Hepatocyte (in vitro differentiated cells): Measurements from ENCODE around the gene PPP1R9A. TPM values are rescaled to one million over a fixed set of nuclear protein-coding genes. Genes with fewer than 3 reads are reported as not detected.

Experiments
- DNase-seq: peaks from one replicate; pipeline ENCODE4 v3.0.0-alpha.2; 2016; ENCODE audit warnings: low spot score
- H2AFZ ChIP-seq: fragments of 200-600 bp; sonication (generic); 2 replicates; pipeline ENCODE4 v1.6.0; 2016; ENCODE audit warnings: antibody characterized with exemption, mild to moderate bottlenecking
- H3K27ac ChIP-seq: fragments of 200-600 bp; sonication (generic); 2 replicates; pipeline ENCODE4 v1.5.1; 2016; ENCODE audit warnings: mild to moderate bottlenecking
- H3K27me3 ChIP-seq: fragments of 200-600 bp; sonication (generic); 2 replicates; pipeline ENCODE4 v1.6.1; 2016
- H3K36me3 ChIP-seq: fragments of 200-600 bp; sonication (generic); replicated peaks from 2 replicates; pipeline ENCODE4 v1.5.1; 2016; ENCODE audit warnings: low read depth; ENCODE audit not compliant: insufficient read depth
- H3K4me1 ChIP-seq: fragments of 200-600 bp; sonication (generic); 2 replicates; pipeline ENCODE4 v1.5.1; 2016; ENCODE audit warnings: mild to moderate bottlenecking, moderate library complexity; ENCODE audit not compliant: insufficient read depth
- H3K4me2 ChIP-seq: fragments of 200-600 bp; sonication (generic); 2 replicates; pipeline ENCODE4 v1.6.0; 2016
- H3K4me3 ChIP-seq: fragments of 200-600 bp; sonication (generic); 2 replicates; pipeline ENCODE4 v1.5.1; 2016; ENCODE audit warnings: mild to moderate bottlenecking
- H3K79me2 ChIP-seq: fragments of 200-600 bp; sonication (generic); 2 replicates; pipeline ENCODE4 v1.6.0; 2017; ENCODE audit warnings: mild to moderate bottlenecking
- H3K9me2 ChIP-seq: fragments of 200-600 bp; sonication (generic); replicated peaks from 2 replicates; pipeline ENCODE4 v1.6.0; 2017; ENCODE audit warnings: mild to moderate bottlenecking; ENCODE audit not compliant: insufficient read depth
- H3K9me3 ChIP-seq: fragments of 200-600 bp; sonication (generic); 2 replicates; pipeline ENCODE4 v1.5.1; 2016; ENCODE audit warnings: low read depth, mild to moderate bottlenecking
- H4K20me1 ChIP-seq: fragments of 200-600 bp; sonication (generic); 2 replicates; pipeline ENCODE4 v1.6.0; 2016; ENCODE audit warnings: mild to moderate bottlenecking; ENCODE audit not compliant: insufficient read depth, poor library complexity, severe bottlenecking
- CTCF ChIP-seq: fragments of 200-600 bp; sonication (generic); IDR thresholded peaks from 2 replicates; pipeline ENCODE4 v1.5.1; 2016; ENCODE audit warnings: antibody characterized with exemption, mild to moderate bottlenecking; ENCODE audit not compliant: poor library complexity
- EZH2 ChIP-seq: fragments of 200-600 bp; sonication (generic); IDR thresholded peaks from 2 replicates; pipeline ENCODE4 v1.6.1; 2016; ENCODE audit warnings: antibody characterized with exemption, mild to moderate bottlenecking, borderline replicate concordance
- EZH2phosphoT487 ChIP-seq: fragments of 200-600 bp; sonication (generic); IDR thresholded peaks from one replicate; pipeline ENCODE4 v1.6.1; 2018; ENCODE audit warnings: antibody characterized with exemption, mild to moderate bottlenecking, low read depth, moderate library complexity; ENCODE audit not compliant: unreplicated experiment, severe bottlenecking
- WGBS: methylation state at CpG from one replicate; pipeline ENCODE4 v1.1.6; 2016; ENCODE audit warnings: low lambda C conversion rate; ENCODE audit errors: missing lambda C conversion rate; 5-methylcytosine and 5-hydroxymethylcytosine counted together
- polyA plus RNA-seq: library from polyadenylated mRNA; unstranded; fragments of >200 nt; fragmentation: Nextera tagmentation; extraction: Ambion mirVana; gene quantifications from 2 replicates; pipeline ENCODE4 v1.2.1, GENCODE V29; 2016
- total RNA-seq: library from RNA; depleted of rRNA; stranded (reverse); fragments of >200 nt; gene quantifications from 2 replicates; pipeline ENCODE4 v1.2.3, GENCODE V29; 2014

Gene PPP1R9A
- total and polyA plus RNA-seq, 2 experiments from 2014 or later = 11.7 to 25.7 TPM

- no peaks in the 10 kb centered on the region for H3K9me2 ChIP-seq
- no peaks in the 10 kb centered on the region for H3K36me3 ChIP-seq
- H4K20me1 ChIP-seq = no peaks in the 10 kb centered on the region
- H3K9me3 ChIP-seq = no peaks in the 10 kb centered on the region
- 58% methylated on average over 6 of the region's 6 CpGs for WGBS
- no peaks in the 10 kb centered on the region for H3K27me3 ChIP-seq
- no peak overlapping the region for H3K4me3 ChIP-seq
- peak; percentile 26 for DNase-seq
- TF ChIP-seq EZH2phosphoT487 = no peak
- TF ChIP-seq EZH2 = no peak
- no peak for TF ChIP-seq CTCF
- H2AFZ ChIP-seq = no peak overlapping the region
- H3K4me1 ChIP-seq = peaks cover 5% of the 10 kb centered on the region
- peak overlapping the region; percentile 25 for H3K27ac ChIP-seq
- H3K79me2 ChIP-seq = peaks cover 44% of the 10 kb centered on the region
- H3K4me2 ChIP-seq = peak overlapping the region; percentile 34
These were observed 73.2 kb downstream of the PPP1R9A start for GRCh38 chr7:94980418-94981142.

GRCh38 chr7:94995921-94996320 is 88.5 kb downstream of the PPP1R9A start:
- Histone ChIP-seq H3K4me2 (peak overlapping the region; percentile 39), H3K9me3 (no peaks in the 10 kb centered on the region), H4K20me1 (no peaks in the 10 kb centered on the region), H3K9me2 (no peaks in the 10 kb centered on the region), H2AFZ (no peak overlapping the region), H3K79me2 (peaks cover 31% of the 10 kb centered on the region), H3K4me1 (peaks cover 6% of the 10 kb centered on the region), H3K27me3 (no peaks in the 10 kb centered on the region), H3K4me3 (no peak overlapping the region), H3K27ac (no peak overlapping the region), H3K36me3 (no peaks in the 10 kb centered on the region)
- no peak for TF ChIP-seq EZH2
- no peak for TF ChIP-seq CTCF
- TF ChIP-seq EZH2phosphoT487 = no peak
- no peak for DNase-seq
- WGBS = 45% methylated on average over 1 of the region's 1 CpG

GRCh38 chr7:94996369-94996768 is 89.0 kb downstream of the PPP1R9A start:
- H3K36me3 ChIP-seq = no peaks in the 10 kb centered on the region
- peaks cover 32% of the 10 kb centered on the region for H3K79me2 ChIP-seq
- H3K9me2 ChIP-seq = no peaks in the 10 kb centered on the region
- H3K27ac ChIP-seq = no peak overlapping the region
- H3K4me3 ChIP-seq = no peak overlapping the region
- H3K4me1 ChIP-seq = peaks cover 6% of the 10 kb centered on the region
- peak overlapping the region; percentile 39 for H3K4me2 ChIP-seq
- H4K20me1 ChIP-seq = no peaks in the 10 kb centered on the region
- DNase-seq = no peak
- H3K9me3 ChIP-seq = no peaks in the 10 kb centered on the region
- H2AFZ ChIP-seq = no peak overlapping the region
- TF ChIP-seq CTCF = no peak
- no peak for TF ChIP-seq EZH2phosphoT487
- no peak for TF ChIP-seq EZH2
- H3K27me3 ChIP-seq = no peaks in the 10 kb centered on the region
